ENCODE data around the gene NECAB2.
"Not testable (repeated sequence)": the region's sequence is repeated elsewhere in the genome, so short reads cannot be mapped to it uniquely, and the experiment has no call there.

NECAB2 gene

GRCh38 chr16:83946781-83947566 is 21.1 kb upstream of the NECAB2 start:
- Histone ChIP-seq H3K9ac (ENCODE audit: low read depth, low read length) (no peak overlapping the region), H3K36me3 (ENCODE audit: insufficient read depth, low read length) (no peaks in the 10 kb centered on the region), H3K9me3 (replicated peaks; ENCODE audit: low read length) (no peaks in the 10 kb centered on the region), H3K4me3 (ENCODE audit: low read length) (no peak overlapping the region), H3K4me1 (ENCODE audit: control insufficient read depth, insufficient read depth, low read length) (no peaks in the 10 kb centered on the region), H3K4me2 (ENCODE audit: low read length) (no peak overlapping the region), H3K27me3 (ENCODE audit: control insufficient read depth, insufficient read depth, low read length) (peaks cover 5% of the 10 kb centered on the region)

DNA sequence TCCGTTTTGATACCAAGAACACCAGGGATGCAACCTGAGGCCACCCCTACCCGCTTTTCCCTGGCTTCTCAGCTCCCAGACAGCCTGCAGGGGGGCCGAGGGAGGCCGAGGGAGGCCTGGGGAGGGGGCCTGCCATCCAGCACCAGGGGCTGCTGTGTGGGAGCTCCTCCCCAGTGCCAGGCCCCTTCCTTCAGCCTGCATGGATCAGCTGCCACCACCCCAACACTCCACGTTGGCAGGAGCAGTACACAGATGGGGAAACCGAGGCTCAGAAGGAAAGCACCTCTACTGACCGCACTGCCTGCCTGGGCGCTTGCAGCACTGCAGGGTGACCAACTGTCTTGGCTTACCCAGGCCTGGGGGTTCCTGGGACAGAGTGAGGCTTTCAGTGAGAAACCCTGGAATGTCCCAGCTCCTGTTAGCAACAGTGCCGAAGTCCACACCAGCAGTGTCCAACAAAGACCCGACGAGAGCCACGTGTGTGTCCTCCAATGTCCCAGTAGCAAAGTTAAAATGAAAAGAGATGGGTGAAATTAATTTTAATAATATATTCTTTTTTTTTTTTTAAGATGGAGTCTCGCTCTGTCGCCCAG is 20.3 kb upstream of the NECAB2 start:
- Histone ChIP-seq H3K4me2 (ENCODE audit: low read length) (no peak overlapping the region), H3K36me3 (ENCODE audit: insufficient read depth, low read length) (no peaks in the 10 kb centered on the region), H3K27me3 (ENCODE audit: control insufficient read depth, insufficient read depth, low read length) (peaks cover 5% of the 10 kb centered on the region), H3K4me3 (ENCODE audit: low read length) (no peak overlapping the region), H3K9ac (ENCODE audit: low read depth, low read length) (no peak overlapping the region), H3K4me1 (ENCODE audit: control insufficient read depth, insufficient read depth, low read length) (peaks cover 4% of the 10 kb centered on the region), H3K9me3 (replicated peaks; ENCODE audit: low read length) (no peaks in the 10 kb centered on the region)

- no peaks in the 10 kb centered on the region for H3K27me3 ChIP-seq (ENCODE audit: control insufficient read depth, insufficient read depth, low read length)
- H3K4me2 ChIP-seq (ENCODE audit: low read length) = no peak overlapping the region
- no peak overlapping the region for H3K4me3 ChIP-seq (ENCODE audit: low read length)
- H3K9ac ChIP-seq (ENCODE audit: low read depth, low read length) = no peak overlapping the region
- no peaks in the 10 kb centered on the region for H3K36me3 ChIP-seq (ENCODE audit: insufficient read depth, low read length)
- H3K9me3 ChIP-seq (replicated peaks; ENCODE audit: low read length) = no peaks in the 10 kb centered on the region
- peaks cover 10% of the 10 kb centered on the region for H3K4me1 ChIP-seq (ENCODE audit: control insufficient read depth, insufficient read depth, low read length)
Measured at GRCh38 chr16:83948914-83949723, 18.9 kb upstream of the NECAB2 start.

GRCh38 chr16:83949724-83950001 is 18.4 kb upstream of the NECAB2 start:
- Histone ChIP-seq H3K4me1 (ENCODE audit: control insufficient read depth, insufficient read depth, low read length) (peaks cover 15% of the 10 kb centered on the region), H3K36me3 (ENCODE audit: insufficient read depth, low read length) (no peaks in the 10 kb centered on the region), H3K4me3 (ENCODE audit: low read length) (no peak overlapping the region), H3K27me3 (ENCODE audit: control insufficient read depth, insufficient read depth, low read length) (no peaks in the 10 kb centered on the region), H3K9ac (ENCODE audit: low read depth, low read length) (no peak overlapping the region), H3K4me2 (ENCODE audit: low read length) (no peak overlapping the region), H3K9me3 (replicated peaks; ENCODE audit: low read length) (no peaks in the 10 kb centered on the region)

DNA sequence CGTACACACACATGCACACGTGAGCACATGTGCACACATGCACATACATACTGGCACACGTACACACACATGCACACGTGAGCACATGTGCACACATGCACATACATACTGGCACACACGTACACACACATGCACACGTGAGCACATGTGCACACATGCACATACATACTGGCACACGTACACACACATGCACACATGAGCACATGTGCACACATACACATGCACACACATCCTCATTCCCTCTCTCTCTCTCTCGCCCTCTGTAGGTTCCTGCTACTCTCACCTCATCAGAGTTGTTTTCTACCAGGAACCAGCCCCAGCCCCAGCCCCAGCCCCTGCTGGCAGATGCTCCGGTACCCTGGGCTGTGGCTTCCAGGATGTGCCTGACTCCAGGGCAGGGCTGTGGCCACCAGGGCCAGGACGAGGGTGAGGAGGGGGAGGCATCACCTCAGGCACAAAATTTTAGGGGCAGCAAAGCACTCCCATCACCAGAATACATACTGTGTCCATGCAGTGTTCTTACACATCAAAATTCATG is 17.1 kb upstream of the NECAB2 start:
- not testable (repeated sequence) for H3K9ac ChIP-seq (ENCODE audit: low read depth, low read length); H3K4me2 ChIP-seq (ENCODE audit: low read length); H3K27me3 ChIP-seq (ENCODE audit: control insufficient read depth, insufficient read depth, low read length); H3K9me3 ChIP-seq (replicated peaks; ENCODE audit: low read length); H3K4me3 ChIP-seq (ENCODE audit: low read length); H3K36me3 ChIP-seq (ENCODE audit: insufficient read depth, low read length)
- H3K4me1 ChIP-seq (ENCODE audit: control insufficient read depth, insufficient read depth, low read length) = peaks cover 19% of the 10 kb centered on the region

GRCh38 chr16:83951544-83951943 is 16.5 kb upstream of the NECAB2 start:
- H3K4me3 ChIP-seq (ENCODE audit: low read length) = no peak overlapping the region

GRCh38 chr16:83952587-83952939 is 15.5 kb upstream of the NECAB2 start:
- Histone ChIP-seq H3K9me3 (replicated peaks; ENCODE audit: low read length) (no peaks in the 10 kb centered on the region), H3K9ac (ENCODE audit: low read depth, low read length) (peak overlapping the region; percentile 86), H3K36me3 (ENCODE audit: insufficient read depth, low read length) (no peaks in the 10 kb centered on the region), H3K4me2 (ENCODE audit: low read length) (peak overlapping the region; percentile 98), H3K27me3 (ENCODE audit: control insufficient read depth, insufficient read depth, low read length) (no peaks in the 10 kb centered on the region), H3K4me3 (ENCODE audit: low read length) (peak overlapping the region; percentile 85), H3K4me1 (ENCODE audit: control insufficient read depth, insufficient read depth, low read length) (peaks cover 19% of the 10 kb centered on the region)

More at GRCh38 chr16:83951544-83951943, 16.5 kb upstream of the NECAB2 start:
- H3K9me3 ChIP-seq (replicated peaks; ENCODE audit: low read length) = no peaks in the 10 kb centered on the region
- peaks cover 19% of the 10 kb centered on the region for H3K4me1 ChIP-seq (ENCODE audit: control insufficient read depth, insufficient read depth, low read length)
- no peaks in the 10 kb centered on the region for H3K27me3 ChIP-seq (ENCODE audit: control insufficient read depth, insufficient read depth, low read length)
- H3K9ac ChIP-seq (ENCODE audit: low read depth, low read length) = no peak overlapping the region
- H3K4me2 ChIP-seq (ENCODE audit: low read length) = no peak overlapping the region
- H3K36me3 ChIP-seq (ENCODE audit: insufficient read depth, low read length) = no peaks in the 10 kb centered on the region

DNA sequence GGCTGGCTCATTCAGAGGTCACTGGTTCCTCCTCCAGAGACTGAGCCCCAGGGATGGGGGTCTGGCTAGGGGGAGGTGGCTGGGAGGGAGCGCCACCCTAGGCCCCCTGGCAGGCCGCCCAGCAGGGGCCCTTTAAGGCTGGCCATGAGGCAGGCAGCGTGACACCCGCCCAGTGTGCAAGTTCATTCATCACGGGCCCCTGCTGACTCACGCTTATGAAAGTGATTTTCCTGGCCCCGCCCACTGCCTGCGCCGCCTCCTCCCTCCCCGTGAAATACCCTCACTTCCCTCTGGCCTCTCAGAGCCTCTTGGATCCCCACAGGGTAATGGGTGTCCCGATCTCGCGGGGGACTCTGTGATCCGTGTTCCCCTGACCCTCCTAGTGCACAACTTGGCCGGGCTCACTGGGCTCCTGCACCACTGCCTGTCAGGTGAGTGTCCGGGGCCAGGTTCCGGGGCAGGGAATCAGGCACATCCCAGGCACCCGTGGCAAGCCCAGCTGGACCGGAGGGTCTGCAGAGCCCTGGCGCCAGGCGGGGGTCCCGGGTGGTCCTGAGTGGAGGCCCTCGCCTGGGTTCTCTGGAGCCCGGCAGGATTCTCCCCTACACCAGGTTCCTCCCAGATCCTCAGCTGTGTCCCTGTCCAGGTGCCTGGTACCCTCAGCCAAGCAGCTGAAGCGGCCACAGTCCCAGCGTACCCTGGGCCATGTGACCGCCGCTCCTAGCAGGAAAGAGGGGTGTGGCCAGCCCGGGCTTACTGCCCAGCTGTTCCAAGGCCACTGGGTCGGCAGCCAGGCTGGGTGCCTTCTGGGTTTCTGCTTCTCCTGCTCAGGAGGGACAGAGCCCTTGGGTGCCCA is 14.9 kb upstream of the NECAB2 start, which contains the start of gene OSGIN1:
Gene OSGIN1 (plus strand): TSS at position 301 of the 856 bp plus-strand sequence. CDS start 4,432 bp downstream, outside the sequence.
- H3K4me2 ChIP-seq (ENCODE audit: low read length) = peak within 1 kb of the TSS; percentile 98
- H3K27me3 ChIP-seq (ENCODE audit: control insufficient read depth, insufficient read depth, low read length) = no peaks in the 10 kb centered on the region
- H3K36me3 ChIP-seq (ENCODE audit: insufficient read depth, low read length) = peaks cover 2% of the 10 kb centered on the region
- H3K9me3 ChIP-seq (replicated peaks; ENCODE audit: low read length) = no peaks in the 10 kb centered on the region
- H3K9ac ChIP-seq (ENCODE audit: low read depth, low read length) = peak within 1 kb of the TSS; percentile 86
- H3K4me1 ChIP-seq (ENCODE audit: control insufficient read depth, insufficient read depth, low read length) = peaks cover 19% of the 10 kb centered on the region
- peak within 1 kb of the TSS; percentile 85 for H3K4me3 ChIP-seq (ENCODE audit: low read length)

GRCh38 chr16:83953796-83954576 is 14.1 kb upstream of the NECAB2 start:
- Histone ChIP-seq H3K9ac (ENCODE audit: low read depth, low read length) (peak overlapping the region; percentile 86), H3K9me3 (replicated peaks; ENCODE audit: low read length) (no peaks in the 10 kb centered on the region), H3K4me3 (ENCODE audit: low read length) (peak overlapping the region; percentile 85), H3K27me3 (ENCODE audit: control insufficient read depth, insufficient read depth, low read length) (no peaks in the 10 kb centered on the region), H3K4me2 (ENCODE audit: low read length) (peak overlapping the region; percentile 98), H3K36me3 (ENCODE audit: insufficient read depth, low read length) (peaks cover 10% of the 10 kb centered on the region), H3K4me1 (ENCODE audit: control insufficient read depth, insufficient read depth, low read length) (peaks cover 19% of the 10 kb centered on the region)

DNA sequence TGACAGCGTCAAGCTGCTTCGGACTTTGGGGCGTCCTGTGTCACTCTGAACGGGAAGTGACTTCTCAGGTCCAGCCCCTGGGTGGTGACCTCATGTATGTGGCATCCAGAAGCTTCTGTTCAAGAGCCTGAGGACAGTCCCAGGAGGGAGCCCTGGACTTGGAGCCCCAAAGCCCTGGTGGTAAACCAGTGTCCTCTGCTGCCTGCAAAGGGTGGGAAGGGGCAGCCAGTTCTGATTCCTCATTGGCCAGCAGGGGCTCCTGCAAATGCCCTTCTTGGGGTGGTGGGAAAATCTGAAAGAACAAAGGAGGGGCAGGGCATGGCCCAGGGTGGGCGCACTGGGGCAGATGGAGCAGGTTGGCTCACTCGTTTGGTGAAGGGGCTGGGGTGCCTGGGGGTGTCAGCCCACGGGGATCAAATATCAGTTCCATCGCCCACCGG is 13.4 kb upstream of the NECAB2 start:
- no peaks in the 10 kb centered on the region for H3K27me3 ChIP-seq (ENCODE audit: control insufficient read depth, insufficient read depth, low read length)
- H3K9me3 ChIP-seq (replicated peaks; ENCODE audit: low read length) = no peaks in the 10 kb centered on the region
- H3K36me3 ChIP-seq (ENCODE audit: insufficient read depth, low read length) = peaks cover 17% of the 10 kb centered on the region
- H3K9ac ChIP-seq (ENCODE audit: low read depth, low read length) = peak overlapping the region; percentile 86
- H3K4me2 ChIP-seq (ENCODE audit: low read length) = peak overlapping the region; percentile 98
- H3K4me3 ChIP-seq (ENCODE audit: low read length) = peak overlapping the region; percentile 85
- H3K4me1 ChIP-seq (ENCODE audit: control insufficient read depth, insufficient read depth, low read length) = peaks cover 19% of the 10 kb centered on the region

All from skeletal muscle satellite cell (primary cell).